Lower leg skin (tissue), 4 donors: ENCODE data around the gene KCNK3. TPM values are rescaled to one million over a fixed set of nuclear protein-coding genes. Genes with fewer than 3 reads are reported as not detected.

ENCODE experiments used
- DNase-seq, 2 donors: peaks; one replicate each; pipeline ENCODE4 v3.0.0-alpha.2; 2019; ENCODE audit warnings: low spot score in 2 of 2
- H3K4me3 ChIP-seq: fragments of 200-600 bp; sonication (generic); 2 replicates; pipeline ENCODE4 v1.5.1; 2017; ENCODE audit warnings: mild to moderate bottlenecking, low read depth; ENCODE audit not compliant: poor library complexity, severe bottlenecking
- POLR2A ChIP-seq, 2 donors: fragments of 450-650 bp; IDR thresholded peaks; one replicate each; pipeline ENCODE4 v1.6.1; 2016 to 2017; ENCODE audit warnings: antibody characterized with exemption in 2 of 2, mild to moderate bottlenecking in 1 of 2, moderate library complexity in 1 of 2
- WGBS, 2 donors: methylation state at CpG; one replicate each; pipeline ENCODE4 v1.1.5; 2018; 5-methylcytosine and 5-hydroxymethylcytosine counted together
- intact Hi-C: fragments of 100-400 bp; cut with DNase I; formaldehyde crosslinking; loops from one replicate; pipeline ENCODE4 v1.15.0; 2023; ENCODE audit warnings: low total_unique reads
- total RNA-seq, 4 donors: library from RNA; depleted of rRNA; stranded (reverse); fragments of >200 nt; gene quantifications; one replicate each; pipeline ENCODE4 v1.1.0, GENCODE V29; 2016
- TF ChIP-seq, protein P1 (sequence below), 3 donors: fragments of 450-650 bp; IDR thresholded peaks; one replicate each; pipeline ENCODE4 v1.5.1; 2016; ENCODE audit warnings: antibody characterized with exemption in 3 of 3, mild to moderate bottlenecking in 3 of 3, moderate library complexity in 2 of 3

KCNK3 gene
- total RNA-seq, 4 donors from 2014 or later, result 0.42 to 3.1 (median 0.69) TPM; not detected in 1

DNA sequence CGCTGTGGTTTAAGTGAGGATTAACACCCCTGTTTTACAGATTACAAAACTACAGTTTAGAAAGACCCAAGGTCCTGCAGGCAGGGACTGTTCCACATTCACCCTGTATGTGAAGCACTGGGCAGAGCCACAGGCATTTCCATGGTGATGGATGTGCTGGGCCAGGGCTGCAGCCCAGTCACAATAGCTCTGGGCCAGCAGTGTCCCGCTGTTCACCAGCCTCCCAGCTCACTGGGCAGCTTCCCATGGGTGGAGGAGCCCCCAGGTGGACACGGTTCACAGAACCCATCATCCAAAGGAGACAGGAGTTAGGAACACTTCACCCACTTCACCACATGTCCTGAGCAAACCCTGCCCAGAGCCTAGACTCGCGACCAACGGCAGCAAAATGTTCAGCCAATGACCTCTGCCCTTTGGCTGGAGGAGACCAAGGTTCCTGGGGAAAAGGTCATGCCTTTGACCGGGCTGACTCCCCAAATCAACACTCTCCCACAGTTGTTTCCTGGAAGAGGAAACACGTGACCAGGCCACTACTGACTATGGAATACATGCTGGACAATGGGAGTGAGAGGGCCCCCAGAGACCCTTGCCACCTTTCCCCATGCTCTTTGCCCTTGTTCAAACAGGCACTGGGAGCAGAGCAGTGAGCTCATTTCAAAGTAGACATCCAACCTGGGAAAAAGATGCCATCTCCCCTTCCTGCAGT is 43.5 kb downstream of the KCNK3 start:
- intact Hi-C loops, result no loop called here
- no peak overlapping the region for H3K4me3 ChIP-seq
- TF ChIP-seq POLR2A (IDR thresholded peaks at IDR 0.05), result no peak
- TF ChIP-seq, protein P1, sequence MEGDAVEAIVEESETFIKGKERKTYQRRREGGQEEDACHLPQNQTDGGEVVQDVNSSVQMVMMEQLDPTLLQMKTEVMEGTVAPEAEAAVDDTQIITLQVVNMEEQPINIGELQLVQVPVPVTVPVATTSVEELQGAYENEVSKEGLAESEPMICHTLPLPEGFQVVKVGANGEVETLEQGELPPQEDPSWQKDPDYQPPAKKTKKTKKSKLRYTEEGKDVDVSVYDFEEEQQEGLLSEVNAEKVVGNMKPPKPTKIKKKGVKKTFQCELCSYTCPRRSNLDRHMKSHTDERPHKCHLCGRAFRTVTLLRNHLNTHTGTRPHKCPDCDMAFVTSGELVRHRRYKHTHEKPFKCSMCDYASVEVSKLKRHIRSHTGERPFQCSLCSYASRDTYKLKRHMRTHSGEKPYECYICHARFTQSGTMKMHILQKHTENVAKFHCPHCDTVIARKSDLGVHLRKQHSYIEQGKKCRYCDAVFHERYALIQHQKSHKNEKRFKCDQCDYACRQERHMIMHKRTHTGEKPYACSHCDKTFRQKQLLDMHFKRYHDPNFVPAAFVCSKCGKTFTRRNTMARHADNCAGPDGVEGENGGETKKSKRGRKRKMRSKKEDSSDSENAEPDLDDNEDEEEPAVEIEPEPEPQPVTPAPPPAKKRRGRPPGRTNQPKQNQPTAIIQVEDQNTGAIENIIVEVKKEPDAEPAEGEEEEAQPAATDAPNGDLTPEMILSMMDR (IDR thresholded peaks at IDR 0.05), result peak in 1 of 3 donors; percentile 25
- DNase-seq, result no peak
- WGBS, 2 donors, result 55 to 75% methylated on average over 8 of the region's 8 CpGs

DNA sequence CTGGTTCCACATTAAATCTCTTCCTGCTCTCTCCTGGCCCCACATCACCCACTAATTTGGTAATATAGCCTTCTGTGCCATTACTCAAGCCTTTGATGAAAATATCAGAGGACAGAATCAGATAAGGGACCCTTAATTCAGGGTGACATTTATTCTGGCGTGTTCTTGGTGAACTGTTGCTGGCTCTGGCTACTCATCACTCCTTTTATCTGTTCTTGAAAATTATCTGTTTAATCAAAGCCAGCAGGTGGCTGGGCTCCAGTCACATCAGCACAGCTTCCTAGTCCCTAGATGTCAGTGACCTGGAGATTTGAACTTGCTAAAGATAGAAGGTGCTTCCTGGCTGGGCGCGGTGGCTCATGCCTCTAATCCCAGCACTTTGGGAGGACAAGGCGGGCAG is 44.7 kb downstream of the KCNK3 start:
- TF ChIP-seq POLR2A (IDR thresholded peaks at IDR 0.05), result no peak
- TF ChIP-seq, protein P1 (IDR thresholded peaks at IDR 0.05), result no peak
- no peak overlapping the region for H3K4me3 ChIP-seq
- intact Hi-C loops, result no loop called here
- WGBS, 2 donors, result 84 to 94% methylated on average over 4 of the region's 4 CpGs
- no peak for DNase-seq

DNA sequence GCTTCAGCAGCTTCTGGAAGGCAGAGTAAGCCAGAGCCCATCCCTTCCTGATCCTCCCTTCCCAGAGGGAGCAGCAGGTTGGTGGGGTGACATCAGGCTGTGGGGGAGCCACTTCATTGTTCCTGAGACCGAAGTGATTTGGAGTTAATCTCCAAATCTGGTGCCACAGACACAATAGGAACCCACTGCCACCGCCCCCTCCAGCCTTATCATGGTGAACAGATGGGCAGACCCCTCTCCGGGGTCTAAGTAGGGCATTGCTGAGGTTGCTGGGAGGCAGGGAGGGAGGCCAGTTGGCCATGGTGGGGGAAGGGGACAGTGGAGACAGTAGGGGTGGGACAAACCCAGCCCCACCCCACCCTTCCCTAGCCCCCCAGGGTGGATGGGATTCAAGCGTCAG is 46.0 kb downstream of the KCNK3 start:
- 84 to 95% methylated on average over 4 of the region's 4 CpGs for WGBS, 2 donors
- intact Hi-C loops, result no loop called here
- no peak overlapping the region for H3K4me3 ChIP-seq
- DNase-seq, result no peak
- TF ChIP-seq, protein P1 (IDR thresholded peaks at IDR 0.05), result no peak
- no peak for TF ChIP-seq POLR2A (IDR thresholded peaks at IDR 0.05)

DNA sequence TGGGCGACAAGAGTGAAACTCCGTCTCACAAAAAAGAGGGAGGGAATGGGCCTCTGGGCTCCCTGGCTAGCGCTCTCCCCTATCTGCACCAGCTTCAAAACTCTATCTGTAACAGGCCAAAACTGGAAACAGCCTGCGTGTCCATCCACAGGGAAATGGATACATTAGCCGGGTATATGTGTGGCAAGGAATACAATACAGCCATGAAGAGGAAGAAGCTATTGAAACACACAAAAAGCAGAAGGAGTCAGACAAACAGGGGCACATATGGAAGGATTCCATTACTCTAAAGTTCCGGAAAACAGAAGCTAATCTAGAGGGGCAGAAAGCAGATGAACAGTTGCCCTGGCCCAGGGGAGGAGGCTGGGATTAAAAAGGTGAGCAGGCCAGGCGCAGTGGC is 47.0 kb downstream of the KCNK3 start:
- TF ChIP-seq, protein P1 (IDR thresholded peaks at IDR 0.05), result no peak
- no peak for TF ChIP-seq POLR2A (IDR thresholded peaks at IDR 0.05)
- no peak overlapping the region for H3K4me3 ChIP-seq
- no peak for DNase-seq
- intact Hi-C loops, result no loop called here
- WGBS, 2 donors, result 94 to 96% methylated on average over 7 of the region's 7 CpGs

DNA sequence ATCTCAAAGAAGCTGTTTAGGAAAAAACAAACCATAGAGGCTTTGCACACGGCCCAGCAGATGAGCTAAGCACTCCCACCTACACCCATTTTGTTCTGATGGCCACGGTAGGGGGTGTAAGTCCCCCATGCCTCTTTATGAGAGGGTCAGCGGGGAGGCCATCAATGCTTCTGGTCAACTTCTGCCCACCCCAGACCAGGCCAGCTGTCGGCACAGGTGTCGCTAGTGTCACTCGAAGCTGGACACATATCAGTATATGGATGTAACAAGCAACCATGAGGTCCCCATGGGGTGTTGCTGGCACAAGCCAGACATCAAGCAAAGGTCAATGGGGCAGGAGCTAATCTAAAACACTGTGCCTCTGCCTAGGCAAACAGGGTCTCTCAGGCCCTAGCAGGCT is 47.8 kb downstream of the KCNK3 start:
- intact Hi-C loops, result loop anchor here (5.0 kb wide), 1 partner anchor 133 kb away; no protein-coding TSS in a partner anchor
- no peak overlapping the region for H3K4me3 ChIP-seq

More for the DNA sequence above, 47.8 kb downstream of the KCNK3 start:
- WGBS, 2 donors, result 90 to 91% methylated on average over 6 of the region's 6 CpGs
- DNase-seq, result no peak
- no peak for TF ChIP-seq POLR2A (IDR thresholded peaks at IDR 0.05)
- TF ChIP-seq, protein P1 (IDR thresholded peaks at IDR 0.05), result no peak
